Effector CD4-positive, alpha-beta T cell (primary cell): Measurements from ENCODE around the gene CCR1.
"Not testable (repeated sequence)": the region's sequence is repeated elsewhere in the genome, so short reads cannot be mapped to it uniquely, and the experiment has no call there.

Experiments
- DNase-seq: peaks from one replicate; pipeline ENCODE4 v3.0.0-alpha.2; 2020

CCR1 gene

DNA sequence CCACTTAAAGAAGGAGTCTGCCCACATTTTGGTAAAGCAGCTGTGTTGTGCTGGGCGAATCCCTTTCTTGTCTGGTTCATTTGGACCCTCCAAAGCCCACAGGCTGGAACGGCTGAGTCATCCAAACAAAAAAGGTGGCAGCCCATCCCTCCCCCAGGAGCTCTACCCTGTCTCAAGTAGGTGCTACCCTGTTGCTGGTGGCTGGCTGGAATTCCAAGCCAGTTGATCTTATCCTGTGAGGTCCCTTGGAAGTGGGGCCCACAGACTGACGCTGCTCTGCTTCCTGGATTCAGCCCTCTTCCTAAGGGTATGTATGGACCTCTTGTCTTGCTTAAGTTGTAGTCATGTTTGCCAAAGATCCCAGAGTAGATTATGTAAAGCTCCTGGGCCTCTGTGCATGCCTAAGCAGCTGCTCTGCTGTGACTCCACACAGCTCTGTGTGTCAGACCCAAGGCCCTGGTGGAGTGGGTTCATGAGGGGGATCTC is 44.5 kb downstream of the CCR1 start:
- no peak for DNase-seq

DNA sequence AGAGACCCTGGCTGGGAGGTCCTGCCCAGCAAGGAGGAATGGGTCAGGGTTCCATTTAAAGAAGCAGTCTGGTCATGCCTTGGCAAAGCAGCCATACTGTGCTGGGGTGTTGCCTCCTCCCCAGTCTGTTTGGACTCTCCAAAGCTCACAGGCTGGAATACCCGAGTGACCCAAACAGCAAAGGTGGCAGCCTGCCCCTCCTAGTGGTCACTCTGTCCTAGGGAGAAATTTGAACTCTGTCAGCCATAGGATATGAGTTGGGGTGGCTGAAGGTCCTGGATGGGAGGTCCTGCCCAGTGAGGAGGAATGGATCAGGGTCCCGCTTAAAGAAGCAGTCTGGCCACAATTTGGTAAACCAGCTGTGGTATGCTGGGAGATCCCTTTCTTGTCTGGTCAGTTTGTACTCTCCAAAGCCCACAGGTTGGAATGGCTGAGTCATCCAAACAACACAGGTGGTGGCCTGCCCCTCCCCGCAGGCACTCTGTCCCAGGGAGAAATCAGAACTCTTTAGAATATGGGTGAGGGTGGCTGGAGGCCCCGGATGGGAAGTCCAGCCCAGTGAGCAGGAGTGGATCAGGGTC is 45.0 kb downstream of the CCR1 start:
- no peak for DNase-seq

DNA sequence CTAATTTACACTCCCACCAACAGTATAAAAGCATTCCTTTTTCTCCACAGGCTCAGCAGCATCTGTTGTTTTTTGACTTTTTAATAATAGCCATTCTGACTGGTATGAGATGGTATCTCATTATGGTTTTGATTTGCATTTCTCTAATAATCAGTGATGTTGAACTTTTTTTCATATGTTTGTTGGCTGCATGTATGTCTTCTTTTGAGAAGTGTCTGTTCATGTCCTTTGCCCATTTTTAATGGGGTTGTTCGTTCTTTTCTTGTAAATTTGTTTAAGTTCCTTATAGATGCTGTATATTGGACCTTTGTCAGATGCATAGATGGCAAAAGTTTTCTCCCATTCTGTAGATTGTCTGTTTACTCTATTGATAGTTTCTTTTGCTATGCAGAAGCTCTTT is 50.4 kb downstream of the CCR1 start:
- not testable (repeated sequence) for DNase-seq

DNA sequence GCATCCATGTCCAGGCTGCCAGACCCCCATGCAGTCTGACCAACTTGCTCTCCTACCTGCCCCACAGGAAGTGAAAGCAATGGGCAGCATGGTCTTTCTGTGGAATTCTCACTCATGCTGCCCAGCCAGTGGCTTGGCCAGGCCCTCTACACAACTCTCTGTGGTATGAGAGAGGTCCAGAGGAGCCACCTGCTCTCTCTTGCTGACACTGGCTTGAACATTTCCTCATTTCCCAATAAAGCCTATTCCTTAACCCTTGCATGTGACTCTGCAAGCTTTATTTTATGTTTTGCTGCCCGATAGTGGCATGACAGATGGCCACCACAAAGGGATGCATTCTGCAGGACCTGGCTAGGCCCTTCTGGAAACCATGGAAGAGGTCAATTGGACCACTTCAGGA is 53.8 kb downstream of the CCR1 start:
- no peak for DNase-seq
